HFFc6 (cell line): Measurements from ENCODE around the gene FBXL17. TPM values are rescaled to one million over a fixed set of nuclear protein-coding genes. Genes with fewer than 3 reads are reported as not detected.

Experiments
- DNase-seq: peaks from one replicate; pipeline ENCODE4 v3.0.0-alpha.2; 2018
- H3K27ac Mint-ChIP-seq: 2 replicates; pipeline ENCODE4 v1.8.0; 2020; ENCODE audit warnings: mild to moderate bottlenecking, mixed read lengths
- H3K27me3 Mint-ChIP-seq: 2 replicates; pipeline ENCODE4 v1.8.0; 2021; ENCODE audit warnings: mild to moderate bottlenecking, moderate library complexity, mixed read lengths; ENCODE audit not compliant: insufficient read depth
- H3K36me3 Mint-ChIP-seq: 2 replicates; pipeline ENCODE4 v1.8.0; 2021; ENCODE audit warnings: low read depth, mixed read lengths
- H3K4me1 Mint-ChIP-seq: 2 replicates; pipeline ENCODE4 v1.8.0; 2020; ENCODE audit warnings: low read depth, mixed read lengths
- H3K4me3 Mint-ChIP-seq: 2 replicates; pipeline ENCODE4 v1.8.0; 2020; ENCODE audit warnings: mild to moderate bottlenecking, moderate library complexity, mixed read lengths
- H3K9me3 Mint-ChIP-seq: 2 replicates; pipeline ENCODE4 v1.8.0; 2020; ENCODE audit warnings: mild to moderate bottlenecking, mixed read lengths
- CTCF ChIP-seq: fragments of 200-600 bp; sonication (generic); IDR thresholded peaks from 2 replicates; pipeline ENCODE4 v1.5.0; 2021; ENCODE audit warnings: antibody characterized with exemption, mild to moderate bottlenecking
- total RNA-seq, 6 experiments: library from RNA; stranded (reverse); fragmentation: NEBNext Ultra II Directional; extraction: Animal tissue kit (Norgen Biotek cat#: 25700); gene quantifications; 2 replicates in 1 of 6; 3 replicates in 5 of 6; pipeline ENCODE4 v1.2.3, GENCODE V29; 2021

FBXL17 gene
- total RNA-seq, 6 experiments from 2014 or later = 8.2 to 13.1 (median 10.8) TPM

- Mint-ChIP-seq H3K4me1 (no peaks in the 10 kb centered on the region), H3K4me3 (no peak overlapping the region), H3K36me3 (no peaks in the 10 kb centered on the region), H3K9me3 (no peaks in the 10 kb centered on the region), H3K27me3 (no peaks in the 10 kb centered on the region), H3K27ac (no peak overlapping the region)
- DNase-seq = no peak
- no peak for TF ChIP-seq CTCF
These were observed 317.6 kb downstream of the FBXL17 start for GRCh38 chr5:108064302-108064701.

DNA sequence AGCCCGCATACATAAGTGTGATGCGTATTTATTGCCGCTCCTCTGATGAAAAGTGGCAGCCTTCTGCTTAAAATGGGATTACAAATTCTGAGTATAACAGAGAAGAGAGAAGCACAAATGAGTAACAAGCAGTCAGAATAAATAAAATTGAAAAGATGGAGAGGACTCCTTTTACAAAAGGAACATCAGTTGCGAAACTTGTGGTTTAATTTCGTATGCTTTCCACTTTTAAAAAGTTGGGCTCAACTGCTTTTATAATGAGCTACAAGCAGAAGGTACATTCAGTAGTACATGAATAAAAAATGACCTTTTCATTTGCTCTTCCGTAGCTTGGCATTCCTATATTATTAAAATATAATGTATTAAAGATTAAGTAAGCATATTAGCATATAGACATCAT, 320.0 kb downstream of the FBXL17 start:
- Mint-ChIP-seq H3K27me3 (no peaks in the 10 kb centered on the region), H3K4me1 (no peaks in the 10 kb centered on the region), H3K4me3 (no peak overlapping the region), H3K36me3 (no peaks in the 10 kb centered on the region), H3K27ac (no peak overlapping the region), H3K9me3 (no peaks in the 10 kb centered on the region)
- no peak for DNase-seq
- no peak for TF ChIP-seq CTCF

GRCh38 chr5:108060340-108060739, 321.6 kb downstream of the FBXL17 start:
- H3K36me3 Mint-ChIP-seq = no peaks in the 10 kb centered on the region
- H3K9me3 Mint-ChIP-seq = no peaks in the 10 kb centered on the region
- DNase-seq = no peak
- H3K4me1 Mint-ChIP-seq = no peaks in the 10 kb centered on the region
- H3K4me3 Mint-ChIP-seq = no peak overlapping the region
- H3K27me3 Mint-ChIP-seq = no peaks in the 10 kb centered on the region
- TF ChIP-seq CTCF = no peak
- no peak overlapping the region for H3K27ac Mint-ChIP-seq

GRCh38 chr5:108059334-108059733, 322.6 kb downstream of the FBXL17 start:
- DNase-seq = no peak
- Mint-ChIP-seq H3K4me1 (no peaks in the 10 kb centered on the region), H3K4me3 (no peak overlapping the region), H3K27me3 (no peaks in the 10 kb centered on the region), H3K9me3 (peaks cover under 1% of the 10 kb centered on the region; the same call in 1 of the 2 replicates), H3K36me3 (no peaks in the 10 kb centered on the region), H3K27ac (no peak overlapping the region)
- no peak for TF ChIP-seq CTCF

- Mint-ChIP-seq H3K4me3 (no peak overlapping the region), H3K27ac (no peak overlapping the region), H3K36me3 (peaks cover 10% of the 10 kb centered on the region), H3K9me3 (peaks cover 45% of the 10 kb centered on the region), H3K27me3 (no peaks in the 10 kb centered on the region), H3K4me1 (no peaks in the 10 kb centered on the region)
- no peak for DNase-seq
- TF ChIP-seq CTCF = no peak
These were observed 327.5 kb downstream of the FBXL17 start for GRCh38 chr5:108054349-108054748.
